Measurements from ENCODE around the gene NCOR1.
"Not testable (repeated sequence)": the region's sequence is repeated elsewhere in the genome, so short reads cannot be mapped to it uniquely, and the experiment has no call there.

The NCOR1 gene

DNA sequence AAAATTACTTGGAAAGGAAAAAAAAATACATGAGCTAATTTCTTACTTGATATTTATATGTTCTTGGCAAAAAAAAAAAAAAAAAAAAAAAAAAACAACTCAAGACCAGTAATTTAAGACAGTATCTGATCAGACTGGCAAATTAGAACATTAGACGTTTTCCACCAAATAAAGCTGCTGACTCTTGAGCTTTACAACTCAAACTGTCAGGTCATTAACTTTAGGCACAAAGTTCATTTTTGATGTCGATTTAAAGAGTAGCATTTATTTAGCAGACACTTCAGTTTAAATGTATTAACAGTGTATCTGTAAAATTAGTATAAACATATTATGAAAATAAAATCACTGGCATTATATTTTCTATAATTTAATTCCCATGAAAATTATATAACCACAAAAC is 66.7 kb downstream of the NCOR1 start:
- Histone ChIP-seq H3K9ac (ENCODE audit: low read length) (no peak overlapping the region), H3K4me1 (ENCODE audit: control insufficient read depth, insufficient read depth, low read length) (no peaks in the 10 kb centered on the region), H3K36me3 (ENCODE audit: control insufficient read depth, insufficient read depth, low read length) (peaks cover 56% of the 10 kb centered on the region), H3K9me3 (ENCODE audit: control insufficient read depth, insufficient read depth, low read depth, low read length) (0 out of 2 replicates have a peak, but pooled peaks cover 4% of the 10 kb centered on the region), H3K27ac (ENCODE audit: low read depth, low read length) (no peak overlapping the region), H3K27me3 (ENCODE audit: control insufficient read depth, insufficient read depth, low read length) (no peaks in the 10 kb centered on the region), H3K4me3 (ENCODE audit: low read depth, low read length) (no peak overlapping the region)

DNA sequence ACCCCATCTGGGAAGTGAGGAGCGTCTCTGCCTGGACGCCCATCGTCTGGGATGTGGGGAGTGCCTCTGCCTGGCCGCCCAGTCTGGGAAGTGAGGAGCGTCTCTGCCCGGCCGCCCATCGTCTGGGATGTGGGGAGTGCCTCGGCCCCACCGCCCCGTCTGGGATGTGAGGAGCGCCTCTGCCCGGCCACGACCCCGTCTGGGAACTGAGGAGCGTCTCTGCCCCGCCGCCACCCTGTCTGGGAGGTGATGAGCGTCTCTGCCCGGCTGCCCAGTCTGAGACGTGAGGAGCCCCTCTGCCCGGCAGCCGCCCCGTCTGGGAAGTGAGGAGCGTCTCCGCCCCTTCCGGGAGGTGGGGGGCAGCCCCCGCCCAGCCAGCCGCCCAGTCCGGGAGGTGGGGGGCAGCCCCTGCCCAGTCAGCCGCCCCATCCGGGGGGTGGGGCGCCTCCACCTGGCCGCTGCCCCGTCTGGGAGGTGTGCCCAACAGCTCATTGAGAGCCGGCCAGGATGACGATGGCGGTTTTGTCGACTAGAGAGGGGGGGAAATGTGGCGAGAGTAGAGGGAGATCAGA is 69.9 kb downstream of the NCOR1 start:
- peaks cover 65% of the 10 kb centered on the region for H3K36me3 ChIP-seq (ENCODE audit: control insufficient read depth, insufficient read depth, low read length)
- not testable (repeated sequence) for H3K9ac ChIP-seq (ENCODE audit: low read length); H3K4me3 ChIP-seq (ENCODE audit: low read depth, low read length); H3K27me3 ChIP-seq (ENCODE audit: control insufficient read depth, insufficient read depth, low read length); H3K4me1 ChIP-seq (ENCODE audit: control insufficient read depth, insufficient read depth, low read length); H3K27ac ChIP-seq (ENCODE audit: low read depth, low read length); H3K9me3 ChIP-seq (ENCODE audit: control insufficient read depth, insufficient read depth, low read depth, low read length)

DNA sequence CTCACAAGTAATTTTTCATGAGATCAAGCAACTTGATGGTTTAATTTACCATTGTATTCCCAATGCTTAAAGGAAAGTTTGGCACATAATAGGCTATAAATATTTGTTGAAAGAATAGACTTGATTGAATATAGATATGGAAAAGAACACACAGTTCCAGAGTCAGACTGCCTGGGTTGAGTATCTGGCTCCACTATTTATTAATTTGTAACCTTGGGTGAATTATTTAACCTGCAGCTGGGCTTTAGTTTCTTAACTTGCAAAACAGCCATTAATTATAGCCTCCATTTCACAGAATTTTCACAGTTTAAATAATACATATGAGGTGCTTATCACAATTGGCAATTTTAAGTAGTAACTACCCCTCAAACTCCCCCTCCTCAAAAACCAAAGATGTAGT is 73.6 kb downstream of the NCOR1 start:
- Histone ChIP-seq H3K36me3 (ENCODE audit: control insufficient read depth, insufficient read depth, low read length) (peaks cover 73% of the 10 kb centered on the region), H3K9ac (ENCODE audit: low read length) (no peak overlapping the region), H3K27ac (ENCODE audit: low read depth, low read length) (no peak overlapping the region), H3K9me3 (ENCODE audit: control insufficient read depth, insufficient read depth, low read depth, low read length) (0 out of 2 replicates have a peak, but pooled peaks cover 4% of the 10 kb centered on the region), H3K4me1 (ENCODE audit: control insufficient read depth, insufficient read depth, low read length) (no peaks in the 10 kb centered on the region), H3K4me3 (ENCODE audit: low read depth, low read length) (no peak overlapping the region), H3K27me3 (ENCODE audit: control insufficient read depth, insufficient read depth, low read length) (no peaks in the 10 kb centered on the region)

DNA sequence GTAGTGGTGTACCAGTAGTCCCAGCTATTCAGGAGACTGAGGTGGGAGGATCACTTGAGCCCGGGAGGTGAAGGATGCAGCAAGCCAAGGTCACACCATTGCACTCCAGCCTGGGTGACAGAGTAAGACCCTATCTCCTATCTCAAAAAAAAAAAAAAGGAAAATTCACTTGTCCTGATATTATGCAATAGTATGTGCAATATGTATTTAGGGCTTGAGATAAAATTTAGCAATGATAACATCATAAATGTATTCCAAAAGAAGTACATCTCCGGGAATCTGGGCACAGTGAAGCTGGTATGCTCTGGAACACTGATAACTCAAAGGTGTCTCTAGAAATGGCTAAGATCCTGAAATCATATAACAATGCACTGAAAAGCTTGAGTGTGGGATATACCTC is 74.5 kb downstream of the NCOR1 start:
- no peaks in the 10 kb centered on the region for H3K4me1 ChIP-seq (ENCODE audit: control insufficient read depth, insufficient read depth, low read length)
- no peak overlapping the region for H3K4me3 ChIP-seq (ENCODE audit: low read depth, low read length)
- no peak overlapping the region for H3K27ac ChIP-seq (ENCODE audit: low read depth, low read length)
- no peak overlapping the region for H3K9ac ChIP-seq (ENCODE audit: low read length)
- H3K36me3 ChIP-seq (ENCODE audit: control insufficient read depth, insufficient read depth, low read length): peaks cover 72% of the 10 kb centered on the region
- no peaks in the 10 kb centered on the region for H3K27me3 ChIP-seq (ENCODE audit: control insufficient read depth, insufficient read depth, low read length)
- 0 out of 2 replicates have a peak, but pooled peaks cover 4% of the 10 kb centered on the region for H3K9me3 ChIP-seq (ENCODE audit: control insufficient read depth, insufficient read depth, low read depth, low read length)

DNA sequence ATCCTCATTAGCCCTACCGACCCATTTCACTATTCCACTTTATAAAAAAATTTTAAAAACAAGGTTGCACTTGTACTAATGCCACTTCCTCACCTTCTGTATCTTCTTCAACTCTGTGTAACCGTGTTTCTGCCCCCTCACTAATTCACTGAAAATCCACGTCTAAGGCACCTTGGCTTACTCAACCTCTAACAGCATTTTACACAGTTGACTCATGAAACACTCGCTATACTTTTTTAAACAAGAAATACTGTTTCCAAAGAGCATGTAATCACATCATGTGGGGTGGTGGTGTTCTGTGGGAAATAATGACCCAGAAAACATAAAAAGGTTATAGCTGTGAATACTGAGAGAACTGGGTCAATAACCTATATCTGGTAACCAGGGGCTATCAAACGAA is 79.9 kb downstream of the NCOR1 start:
- Histone ChIP-seq H3K27ac (ENCODE audit: low read depth, low read length) (no peak overlapping the region), H3K9ac (ENCODE audit: low read length) (no peak overlapping the region), H3K36me3 (ENCODE audit: control insufficient read depth, insufficient read depth, low read length) (peaks cover 56% of the 10 kb centered on the region), H3K27me3 (ENCODE audit: control insufficient read depth, insufficient read depth, low read length) (no peaks in the 10 kb centered on the region), H3K4me3 (ENCODE audit: low read depth, low read length) (no peak overlapping the region), H3K9me3 (ENCODE audit: control insufficient read depth, insufficient read depth, low read depth, low read length) (no peaks in the 10 kb centered on the region), H3K4me1 (ENCODE audit: control insufficient read depth, insufficient read depth, low read length) (no peaks in the 10 kb centered on the region)

DNA sequence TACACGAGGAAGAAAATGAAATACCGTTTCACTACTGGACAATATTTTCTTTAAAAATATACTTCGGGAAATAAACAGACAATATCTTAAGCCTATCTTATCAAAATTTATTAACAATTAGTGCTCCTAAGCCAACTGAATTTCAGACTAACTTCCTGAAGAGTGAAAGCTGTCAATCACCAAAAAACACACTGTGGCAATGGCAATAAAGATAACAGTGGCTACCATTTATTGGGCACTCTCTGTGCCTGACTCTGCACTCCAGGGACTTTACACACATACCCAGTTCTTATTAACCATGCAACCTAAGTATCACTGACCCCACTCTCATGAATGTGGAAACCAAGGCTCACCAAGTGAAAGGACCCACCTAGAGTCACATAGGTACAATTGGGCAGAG is 83.7 kb downstream of the NCOR1 start:
- Histone ChIP-seq H3K4me3 (ENCODE audit: low read depth, low read length) (no peak overlapping the region), H3K9me3 (ENCODE audit: control insufficient read depth, insufficient read depth, low read depth, low read length) (no peaks in the 10 kb centered on the region), H3K4me1 (ENCODE audit: control insufficient read depth, insufficient read depth, low read length) (no peaks in the 10 kb centered on the region), H3K27ac (ENCODE audit: low read depth, low read length) (no peak overlapping the region), H3K27me3 (ENCODE audit: control insufficient read depth, insufficient read depth, low read length) (no peaks in the 10 kb centered on the region), H3K9ac (ENCODE audit: low read length) (no peak overlapping the region), H3K36me3 (ENCODE audit: control insufficient read depth, insufficient read depth, low read length) (peaks cover 41% of the 10 kb centered on the region)

DNA sequence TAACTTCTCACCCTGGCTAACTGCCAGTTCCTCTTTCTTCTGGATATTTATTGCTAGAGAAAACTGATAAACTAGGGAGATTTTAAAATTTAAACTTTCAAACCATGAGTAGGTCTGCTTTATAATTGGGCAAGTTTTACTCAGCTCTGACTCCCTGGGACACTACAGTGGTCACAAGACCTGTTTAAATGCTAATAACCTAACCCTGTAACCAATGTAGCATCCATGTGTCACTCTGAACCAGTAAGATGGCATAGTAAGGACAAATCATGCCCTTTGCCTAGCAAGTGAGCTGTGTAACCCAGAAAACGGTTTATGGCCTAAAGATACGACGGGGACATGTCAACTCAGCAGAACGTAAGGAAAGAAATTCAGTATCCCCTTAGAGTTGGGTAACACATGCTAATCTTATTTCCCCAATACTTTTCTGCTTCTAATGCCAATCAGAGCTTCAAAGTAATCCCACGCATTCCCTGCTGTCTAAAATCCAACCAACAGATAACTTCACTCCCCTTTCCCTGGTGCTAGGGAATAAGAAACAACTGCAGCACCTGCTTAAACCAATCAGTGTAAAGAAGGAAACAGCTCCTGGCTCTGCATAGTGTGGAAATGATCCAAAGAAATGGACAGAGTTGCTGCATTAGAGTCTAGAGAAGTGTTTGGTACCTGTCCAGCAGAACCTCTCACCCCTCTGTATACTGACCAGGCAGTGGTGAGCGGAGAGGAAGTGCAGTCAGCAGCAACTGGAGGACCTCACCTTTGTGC is 85.7 kb downstream of the NCOR1 start:
- Histone ChIP-seq H3K36me3 (ENCODE audit: control insufficient read depth, insufficient read depth, low read length) (peaks cover 37% of the 10 kb centered on the region), H3K9ac (ENCODE audit: low read length) (no peak overlapping the region), H3K27me3 (ENCODE audit: control insufficient read depth, insufficient read depth, low read length) (no peaks in the 10 kb centered on the region), H3K4me1 (ENCODE audit: control insufficient read depth, insufficient read depth, low read length) (no peaks in the 10 kb centered on the region), H3K4me3 (ENCODE audit: low read depth, low read length) (no peak overlapping the region), H3K27ac (ENCODE audit: low read depth, low read length) (no peak overlapping the region), H3K9me3 (ENCODE audit: control insufficient read depth, insufficient read depth, low read depth, low read length) (no peaks in the 10 kb centered on the region)

DNA sequence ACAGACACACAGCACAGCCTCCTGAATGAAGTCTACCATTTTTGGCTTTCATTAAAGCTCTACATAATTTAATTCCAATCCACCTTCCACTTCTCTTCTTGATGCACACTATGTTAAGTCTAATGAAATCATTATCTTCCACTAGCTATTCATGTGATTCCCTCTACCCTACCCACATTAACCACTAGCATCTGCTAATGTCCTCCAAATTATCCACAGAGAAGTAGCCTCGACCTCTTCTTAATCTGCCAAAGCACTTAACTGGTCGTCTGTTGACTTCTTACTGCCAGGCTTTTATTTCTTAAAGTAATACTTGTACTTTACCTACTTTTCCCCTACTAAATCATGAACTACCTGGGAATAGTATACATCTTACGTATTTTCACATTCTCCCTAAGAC is 91.8 kb downstream of the NCOR1 start:
- Histone ChIP-seq H3K4me1 (ENCODE audit: control insufficient read depth, insufficient read depth, low read length) (no peaks in the 10 kb centered on the region), H3K27ac (ENCODE audit: low read depth, low read length) (no peak overlapping the region), H3K4me3 (ENCODE audit: low read depth, low read length) (no peak overlapping the region), H3K9ac (ENCODE audit: low read length) (no peak overlapping the region), H3K9me3 (ENCODE audit: control insufficient read depth, insufficient read depth, low read depth, low read length) (no peaks in the 10 kb centered on the region), H3K27me3 (ENCODE audit: control insufficient read depth, insufficient read depth, low read length) (no peaks in the 10 kb centered on the region), H3K36me3 (ENCODE audit: control insufficient read depth, insufficient read depth, low read length) (peaks cover 74% of the 10 kb centered on the region)

DNA sequence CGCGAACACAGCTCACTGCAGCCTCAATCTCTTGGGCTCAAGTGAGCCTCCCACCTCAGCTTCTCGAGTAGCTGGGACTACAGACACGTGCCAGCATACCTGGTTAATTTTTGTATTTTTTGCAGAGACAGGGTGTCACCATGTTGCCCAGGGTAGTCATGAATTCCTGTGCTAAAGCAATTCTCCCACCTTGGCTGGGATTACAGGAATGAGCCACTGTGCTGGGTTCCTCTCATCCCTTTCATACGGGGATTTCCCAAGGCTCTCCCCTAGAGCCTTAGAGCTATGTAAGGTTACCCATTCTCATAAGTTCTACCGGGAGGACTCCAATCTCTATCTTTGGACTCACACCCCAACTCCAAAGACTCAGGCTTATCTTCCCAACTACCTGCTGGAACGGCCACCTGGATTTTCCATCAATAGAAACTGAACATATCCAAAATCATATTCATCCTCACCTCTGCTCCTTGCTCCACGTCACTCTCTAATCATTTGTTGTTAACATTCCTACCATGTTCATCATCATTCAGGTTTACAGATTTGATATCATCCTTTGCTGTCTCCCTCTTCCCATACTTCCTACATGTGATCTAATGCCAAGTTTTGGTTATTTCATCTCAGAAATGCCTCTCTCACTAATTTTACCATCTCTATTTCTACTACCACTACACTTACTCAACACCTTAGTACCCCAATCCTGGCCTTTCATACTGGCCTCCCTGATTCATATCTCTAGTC is 92.5 kb downstream of the NCOR1 start:
- H3K27me3 ChIP-seq (ENCODE audit: control insufficient read depth, insufficient read depth, low read length): no peaks in the 10 kb centered on the region
- no peak overlapping the region for H3K9ac ChIP-seq (ENCODE audit: low read length)
- H3K4me1 ChIP-seq (ENCODE audit: control insufficient read depth, insufficient read depth, low read length): no peaks in the 10 kb centered on the region
- peaks cover 75% of the 10 kb centered on the region for H3K36me3 ChIP-seq (ENCODE audit: control insufficient read depth, insufficient read depth, low read length)
- H3K9me3 ChIP-seq (ENCODE audit: control insufficient read depth, insufficient read depth, low read depth, low read length): no peaks in the 10 kb centered on the region
- H3K27ac ChIP-seq (ENCODE audit: low read depth, low read length): no peak overlapping the region
- no peak overlapping the region for H3K4me3 ChIP-seq (ENCODE audit: low read depth, low read length)

DNA sequence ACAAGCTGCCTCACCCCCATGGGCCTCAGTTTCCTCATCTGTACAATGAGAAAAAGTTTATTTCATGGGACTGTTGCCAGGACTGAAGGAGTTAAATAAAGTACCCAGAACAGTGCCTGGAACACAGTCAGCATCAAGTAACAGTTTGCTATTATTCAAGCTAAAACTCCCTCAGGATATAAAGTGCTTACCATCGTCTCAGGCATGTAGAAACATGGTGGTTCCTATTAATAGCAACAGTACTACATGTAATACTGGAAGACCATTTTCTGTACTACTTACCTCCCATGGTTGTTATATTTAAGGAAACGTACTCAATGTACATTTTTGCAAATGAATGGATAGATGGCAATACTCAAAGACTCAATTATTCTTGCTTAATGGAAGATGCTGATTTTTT is 93.4 kb downstream of the NCOR1 start:
- no peak overlapping the region for H3K4me3 ChIP-seq (ENCODE audit: low read depth, low read length)
- H3K27me3 ChIP-seq (ENCODE audit: control insufficient read depth, insufficient read depth, low read length): no peaks in the 10 kb centered on the region
- H3K9me3 ChIP-seq (ENCODE audit: control insufficient read depth, insufficient read depth, low read depth, low read length): no peaks in the 10 kb centered on the region
- no peaks in the 10 kb centered on the region for H3K4me1 ChIP-seq (ENCODE audit: control insufficient read depth, insufficient read depth, low read length)
- peaks cover 81% of the 10 kb centered on the region for H3K36me3 ChIP-seq (ENCODE audit: control insufficient read depth, insufficient read depth, low read length)
- no peak overlapping the region for H3K9ac ChIP-seq (ENCODE audit: low read length)
- H3K27ac ChIP-seq (ENCODE audit: low read depth, low read length): no peak overlapping the region

DNA sequence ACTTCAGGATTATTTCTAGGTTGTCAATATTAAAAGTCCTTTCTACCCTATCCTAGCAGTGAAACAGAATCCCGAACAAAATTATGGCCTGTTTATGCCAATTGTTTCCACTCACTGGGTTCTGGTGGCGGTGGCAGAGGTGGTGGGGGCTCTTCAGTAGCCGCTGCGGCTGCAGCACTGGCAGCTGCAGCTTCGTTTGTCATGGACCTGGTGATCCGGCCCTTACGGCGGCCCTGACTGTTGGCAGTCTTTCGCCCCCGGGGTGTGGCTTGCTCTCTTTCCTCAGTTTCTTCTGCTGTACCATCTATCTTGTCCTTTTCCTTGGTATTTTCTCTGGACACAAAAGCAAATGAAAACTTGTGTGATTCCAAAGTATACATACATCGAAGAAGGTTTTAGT is 94.4 kb downstream of the NCOR1 start:
- peaks cover 84% of the 10 kb centered on the region for H3K36me3 ChIP-seq (ENCODE audit: control insufficient read depth, insufficient read depth, low read length)

More for the DNA sequence above, 94.4 kb downstream of the NCOR1 start:
- H3K9me3 ChIP-seq (ENCODE audit: control insufficient read depth, insufficient read depth, low read depth, low read length): peaks cover 8% of the 10 kb centered on the region; the same call in 1 of the 2 replicates
- H3K27me3 ChIP-seq (ENCODE audit: control insufficient read depth, insufficient read depth, low read length): no peaks in the 10 kb centered on the region
- no peak overlapping the region for H3K27ac ChIP-seq (ENCODE audit: low read depth, low read length)
- H3K4me3 ChIP-seq (ENCODE audit: low read depth, low read length): no peak overlapping the region
- H3K4me1 ChIP-seq (ENCODE audit: control insufficient read depth, insufficient read depth, low read length): no peaks in the 10 kb centered on the region
- no peak overlapping the region for H3K9ac ChIP-seq (ENCODE audit: low read length)

All from HUES6 (cell line).